HG03571 (cell line): ENCODE measurements around the gene IQSEC1.

ENCODE experiments used
- ATAC-seq: cut with Tn5 transposase; IDR thresholded peaks from one replicate; pipeline ENCODE4 v1.9.1; 2021; ENCODE audit not compliant: unreplicated experiment

IQSEC1 gene

DNA sequence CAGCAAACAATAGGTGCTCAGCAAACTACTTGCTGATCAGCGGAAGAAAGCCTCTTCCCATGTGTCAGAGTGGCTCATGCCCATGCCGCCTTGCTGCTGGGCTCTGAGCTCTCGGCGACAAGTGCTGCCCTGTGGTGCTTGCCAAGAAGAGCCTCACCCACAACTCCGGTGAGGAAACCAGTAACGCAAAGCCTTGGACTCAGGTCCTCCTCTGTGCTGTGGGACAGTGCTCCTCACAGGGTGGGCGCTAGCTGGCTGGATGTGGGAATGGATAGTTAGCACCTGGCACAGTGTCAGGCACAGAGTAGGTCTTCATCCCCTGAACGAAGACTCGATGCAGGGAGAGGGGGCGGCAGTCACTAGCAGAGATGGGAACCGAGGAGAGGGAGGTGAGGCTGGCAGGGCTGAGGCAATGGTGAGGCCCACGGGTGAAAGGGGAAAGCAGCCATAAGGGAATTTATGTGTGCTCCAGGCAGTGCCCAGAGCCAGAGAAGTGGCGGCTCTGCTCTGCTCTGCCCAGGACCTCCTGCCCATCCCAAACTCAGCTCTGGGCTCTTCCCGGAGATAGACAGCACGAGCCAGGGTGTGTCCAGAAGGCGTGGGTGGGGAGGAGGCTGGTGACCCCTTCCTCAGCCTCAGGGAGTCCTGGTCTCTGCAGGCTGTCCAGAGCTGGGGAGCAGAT lies 55.7 kb downstream of the IQSEC1 start:
- no peak for ATAC-seq

DNA sequence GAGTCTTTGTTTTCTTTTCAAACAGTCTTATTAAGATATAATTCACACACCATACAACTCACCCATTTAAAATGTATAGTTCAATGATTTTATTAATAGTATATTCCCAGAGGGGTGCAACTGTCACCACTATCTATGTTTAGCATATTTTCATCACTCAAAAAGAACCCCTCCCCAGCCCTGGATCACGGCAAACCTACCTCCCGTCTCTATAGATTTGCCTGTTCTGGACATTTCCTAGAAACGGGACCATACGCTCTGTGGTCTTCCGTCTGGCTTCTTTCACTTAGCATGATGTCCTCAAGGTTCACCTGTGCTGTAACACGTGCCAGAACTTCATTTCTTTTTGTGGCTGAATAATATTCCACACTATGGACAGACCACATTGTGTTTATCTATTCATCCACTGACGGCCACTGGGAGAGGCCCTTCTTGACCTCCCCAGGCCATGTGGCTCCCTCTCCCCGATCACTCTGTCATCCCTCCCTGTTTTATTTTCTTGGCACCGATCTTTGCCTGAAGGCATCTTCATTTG lies 56.4 kb downstream of the IQSEC1 start:
- no peak for ATAC-seq

DNA sequence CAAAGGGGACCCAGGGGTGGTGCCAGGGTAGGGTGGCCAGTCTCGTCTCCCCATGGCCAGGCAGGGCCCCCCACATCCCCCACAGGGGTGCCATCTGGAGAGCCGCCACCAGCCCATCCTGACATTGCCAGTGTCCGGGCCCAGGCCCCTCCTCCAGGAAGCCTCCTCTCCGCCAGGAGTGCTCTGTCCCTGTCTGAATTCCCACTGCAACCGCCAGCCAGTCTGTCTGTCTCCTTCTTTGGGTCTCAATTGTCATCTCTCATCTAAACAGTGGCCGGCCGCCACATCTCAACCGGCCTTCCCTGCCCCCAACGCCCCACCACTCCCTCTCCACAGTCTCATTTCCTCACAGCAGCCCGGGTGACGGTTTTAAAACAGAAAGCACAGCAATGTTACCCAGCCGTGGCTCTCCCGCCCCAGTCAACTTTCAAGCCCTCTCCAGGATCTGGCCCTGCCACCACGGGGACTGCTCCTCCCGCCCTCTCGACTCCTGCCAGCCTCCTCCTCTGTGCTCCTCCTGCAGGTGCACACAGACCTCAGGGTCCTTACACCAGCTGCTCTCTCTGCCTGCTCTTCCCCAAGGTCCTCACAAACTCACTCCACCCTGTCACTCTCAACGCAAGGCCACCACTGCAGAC lies 57.0 kb downstream of the IQSEC1 start:
- ATAC-seq, result peak; percentile 31

DNA sequence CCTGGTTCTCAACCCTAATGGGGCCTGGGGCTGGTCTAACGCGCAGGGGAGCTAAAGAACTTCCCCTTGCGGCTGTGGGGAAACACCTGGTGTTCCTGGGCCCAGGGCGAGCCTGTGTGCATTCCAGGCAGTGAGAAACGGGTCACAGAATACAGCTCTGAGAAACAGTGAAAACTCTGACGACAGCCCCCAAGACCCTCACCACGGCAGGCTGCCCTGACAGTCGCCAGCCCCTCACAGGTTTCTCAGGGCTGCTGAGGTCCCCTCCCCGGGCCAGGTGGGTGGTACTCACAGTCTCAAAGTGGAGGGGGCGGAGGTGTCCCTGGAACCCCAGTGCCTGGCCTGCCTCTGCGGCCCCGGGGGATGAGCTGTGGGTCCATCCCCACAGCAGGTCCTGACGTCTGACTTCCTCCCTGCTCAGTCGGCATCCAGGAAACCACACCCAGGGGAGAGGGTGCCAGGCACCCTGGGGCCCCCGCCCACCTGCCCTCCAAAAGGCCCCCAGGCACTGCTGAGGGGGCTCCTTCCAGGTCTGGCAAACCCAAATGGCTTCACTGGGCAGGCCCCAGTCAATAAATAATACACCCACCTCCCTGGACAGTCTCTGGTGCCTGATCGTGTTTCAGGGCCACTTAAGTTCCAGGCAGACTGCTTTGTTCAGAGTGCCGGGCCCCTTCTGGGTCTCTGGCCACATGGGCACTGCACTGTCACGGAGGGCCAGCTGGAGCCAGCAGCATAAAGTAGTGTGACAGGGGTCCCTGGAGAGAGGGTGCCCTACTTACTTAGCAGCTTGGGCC lies 57.7 kb downstream of the IQSEC1 start:
- no peak for ATAC-seq

DNA sequence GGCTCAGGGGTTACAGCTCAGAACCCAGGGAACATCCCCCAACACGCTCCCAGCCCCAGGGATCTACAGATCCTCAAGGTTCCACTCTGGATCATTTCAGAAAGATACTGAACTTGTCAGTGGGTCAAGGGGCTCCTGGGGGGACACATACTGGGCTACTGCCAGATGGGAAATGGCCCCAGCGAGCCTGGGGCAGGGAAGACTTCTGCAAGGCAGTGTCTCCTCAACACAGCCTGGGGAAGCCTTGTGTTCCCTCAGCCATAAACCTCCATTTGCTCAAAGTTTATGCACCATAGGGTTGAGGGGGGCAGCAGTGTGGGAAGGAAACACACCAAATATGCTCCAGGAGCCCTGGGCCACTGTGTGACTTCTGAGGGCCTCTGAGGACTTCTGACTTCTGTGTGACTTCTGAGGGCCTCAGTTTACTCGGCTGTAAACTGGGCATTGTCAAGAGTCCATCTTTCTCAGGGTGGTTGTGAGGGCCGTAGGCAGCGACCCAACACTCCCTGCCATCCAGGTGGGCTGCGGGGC lies 58.4 kb downstream of the IQSEC1 start:
- ATAC-seq, result no peak

DNA sequence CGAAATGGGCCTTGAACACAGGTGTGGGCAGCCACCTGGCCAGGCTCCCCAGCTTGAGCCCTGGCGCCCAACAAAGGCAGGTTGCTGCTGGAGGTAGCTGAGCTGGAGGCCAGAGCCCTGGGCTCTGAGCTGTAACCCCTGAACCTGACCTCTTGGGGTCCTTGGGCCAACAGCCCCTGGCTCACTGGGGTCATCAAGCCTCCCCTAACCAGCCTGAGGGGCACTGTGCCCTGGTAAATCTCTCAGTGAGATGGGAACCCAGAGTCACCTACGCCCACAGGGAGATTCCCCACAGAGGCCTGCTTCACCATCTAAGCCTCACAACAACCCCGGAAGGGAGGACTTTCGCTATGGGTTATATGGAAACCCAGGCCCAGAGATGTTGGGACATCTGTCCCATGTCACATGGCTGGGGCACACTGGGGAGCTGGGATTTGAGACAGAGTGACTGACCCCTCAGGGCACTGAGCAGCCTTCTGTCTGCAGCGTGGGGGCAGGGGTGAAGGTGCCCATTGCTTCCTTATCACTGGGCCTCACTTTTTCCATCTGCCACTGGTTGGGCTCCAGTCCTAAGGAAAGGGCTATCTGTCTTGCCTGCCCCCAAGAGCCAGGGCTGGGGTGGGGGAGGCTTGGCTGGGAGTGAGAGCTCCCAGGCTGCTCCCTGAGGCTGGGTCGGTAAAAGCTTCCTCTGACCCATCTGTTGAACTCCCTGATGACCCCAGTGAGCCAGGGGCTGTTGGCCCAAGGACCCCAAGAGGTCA lies 59.1 kb downstream of the IQSEC1 start:
- ATAC-seq, result no peak

DNA sequence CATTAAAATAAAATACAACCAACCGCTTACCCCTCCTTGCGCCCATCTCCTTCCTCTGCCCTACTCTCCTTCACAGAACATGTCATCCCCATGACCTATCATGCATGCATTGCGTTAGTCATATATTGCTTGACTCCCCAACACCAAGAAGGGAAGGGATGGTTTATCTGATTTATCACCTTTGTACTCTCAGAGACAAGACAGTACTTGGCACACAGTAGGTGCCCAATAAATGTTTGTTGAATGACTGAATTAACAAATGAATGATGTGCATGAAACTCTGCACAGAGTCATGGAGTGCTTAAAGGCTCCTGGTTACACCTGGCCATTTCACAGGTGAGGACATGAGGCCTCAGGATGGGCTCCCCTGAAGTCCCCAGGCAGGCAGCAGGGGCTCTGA lies 59.7 kb downstream of the IQSEC1 start:
- no peak for ATAC-seq

DNA sequence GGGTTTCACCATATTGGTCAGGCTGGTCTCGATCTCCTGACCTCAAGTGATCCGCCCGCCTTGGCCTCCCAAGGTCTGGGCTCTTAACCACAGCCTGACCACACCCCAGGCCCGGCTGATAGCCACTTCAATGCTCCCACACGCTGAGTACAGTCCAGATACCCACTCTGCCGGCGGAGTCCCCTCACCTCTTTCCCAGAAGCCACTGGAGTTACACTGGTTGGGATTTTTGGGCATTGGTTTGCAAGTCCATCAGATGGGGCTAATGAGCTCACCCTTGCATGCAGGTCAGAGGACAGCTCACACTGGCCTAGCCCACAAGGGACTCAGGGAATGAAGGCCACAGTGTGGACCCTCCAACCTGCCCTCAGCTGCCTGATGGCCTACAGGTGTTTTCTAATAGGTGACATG lies 60.1 kb downstream of the IQSEC1 start:
- ATAC-seq, result no peak

DNA sequence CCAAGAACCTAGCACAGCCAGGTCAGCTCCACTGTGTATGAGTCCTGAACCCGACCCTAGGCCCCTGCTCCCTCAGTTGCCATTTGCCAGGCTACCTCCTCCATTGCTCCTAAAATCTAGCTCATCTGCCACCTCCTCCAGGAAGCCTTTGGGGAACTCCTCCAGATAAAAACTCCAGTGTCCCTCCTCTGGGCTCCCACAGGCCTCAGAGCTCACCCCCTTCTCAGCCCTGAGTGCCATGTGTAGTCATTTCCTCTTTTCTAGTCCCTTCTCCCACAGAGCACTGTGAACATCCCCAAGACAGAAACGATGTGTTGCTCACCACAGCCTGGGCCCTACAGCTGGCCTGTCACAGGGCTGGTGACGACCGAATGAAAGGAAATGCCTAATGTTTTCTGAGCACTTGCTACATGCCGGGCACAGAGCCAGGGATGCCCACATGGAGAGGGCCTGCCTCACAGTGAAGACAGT lies 61.0 kb downstream of the IQSEC1 start:
- ATAC-seq, result peak; percentile 36

DNA sequence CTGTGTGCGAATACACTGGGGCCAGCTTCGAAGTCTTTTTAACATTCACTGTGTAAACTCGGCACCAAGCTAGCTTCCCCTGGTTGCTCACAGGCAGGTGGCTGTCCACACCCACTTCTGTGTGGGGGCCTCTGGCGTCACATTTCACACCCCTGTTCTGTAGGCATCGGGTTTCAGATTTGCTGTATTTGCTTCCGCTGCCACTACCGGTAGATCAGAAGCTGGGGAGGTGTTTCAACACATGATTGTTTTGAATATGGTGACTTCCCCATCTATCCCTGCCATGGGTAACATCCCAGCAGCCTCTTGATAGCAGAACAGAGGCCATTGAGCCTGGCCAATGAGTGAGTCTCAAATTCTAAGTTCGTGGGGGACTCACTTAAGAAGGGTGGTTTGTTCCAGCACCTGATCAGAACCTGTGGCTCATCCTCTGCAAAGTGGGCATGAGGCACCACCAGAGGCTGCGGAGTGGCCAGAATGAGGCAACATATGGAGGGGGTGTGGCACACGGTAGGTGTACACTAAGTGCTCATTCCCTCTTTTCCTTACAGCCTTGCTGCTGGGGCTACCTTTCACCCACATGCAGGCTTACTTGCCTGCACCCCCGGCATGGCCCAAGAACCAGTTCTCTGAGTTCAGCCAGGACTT lies 61.5 kb downstream of the IQSEC1 start:
- peak; percentile 32 for ATAC-seq

DNA sequence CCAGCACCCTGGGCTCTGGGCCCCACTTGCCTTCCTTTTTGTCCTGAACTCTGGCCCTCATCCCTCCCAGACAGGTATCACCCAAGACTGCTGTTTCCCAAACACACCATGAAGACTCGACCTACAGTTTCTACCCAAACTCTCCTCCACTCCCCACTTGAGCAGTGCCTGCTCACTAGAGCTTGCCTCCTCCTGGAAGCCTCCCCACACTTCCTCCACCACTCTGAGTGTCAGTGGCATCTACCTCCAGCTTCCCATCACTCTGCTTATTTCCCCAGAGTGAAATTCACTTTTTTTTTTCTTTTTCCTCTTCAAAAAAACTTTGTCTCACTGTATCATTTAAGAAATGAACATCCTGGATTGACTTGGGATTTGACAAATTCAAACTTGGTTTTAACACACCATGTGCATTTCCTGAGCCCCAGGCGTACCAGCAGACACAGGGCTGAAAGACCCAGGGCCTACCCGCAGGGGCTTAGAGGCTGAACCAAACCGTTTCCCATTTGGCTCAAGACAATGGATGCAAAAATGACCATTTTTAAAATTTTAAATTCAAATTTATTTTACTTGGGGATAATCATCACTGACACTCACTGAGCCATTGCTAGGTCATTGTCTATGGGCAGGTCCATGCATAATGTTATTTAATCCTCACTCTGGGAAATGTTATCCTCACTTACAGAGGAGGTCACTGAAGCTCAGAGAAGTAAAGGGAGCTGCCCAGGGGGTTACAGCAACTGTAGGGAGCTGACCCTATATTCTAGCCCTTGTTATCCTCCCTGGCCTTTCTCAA lies 62.3 kb downstream of the IQSEC1 start:
- no peak for ATAC-seq

DNA sequence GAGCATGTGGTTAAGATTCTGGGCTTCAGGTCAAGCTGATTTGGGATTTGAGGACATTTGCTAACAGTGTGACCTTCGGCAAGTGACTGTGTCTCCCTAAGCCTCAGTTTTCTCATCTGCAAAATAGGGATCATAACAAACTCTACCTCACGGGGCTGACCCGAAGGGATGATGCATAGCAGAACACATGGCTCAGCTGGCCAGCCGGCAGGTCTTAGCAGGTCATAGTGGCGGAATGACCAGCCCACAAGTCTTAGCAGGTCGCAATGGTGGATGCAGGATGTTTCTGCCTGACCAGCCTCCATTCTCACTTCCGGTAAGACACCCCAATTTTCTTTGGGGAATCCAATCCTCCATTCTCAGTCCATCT lies 63.3 kb downstream of the IQSEC1 start:
- ATAC-seq, result no peak

DNA sequence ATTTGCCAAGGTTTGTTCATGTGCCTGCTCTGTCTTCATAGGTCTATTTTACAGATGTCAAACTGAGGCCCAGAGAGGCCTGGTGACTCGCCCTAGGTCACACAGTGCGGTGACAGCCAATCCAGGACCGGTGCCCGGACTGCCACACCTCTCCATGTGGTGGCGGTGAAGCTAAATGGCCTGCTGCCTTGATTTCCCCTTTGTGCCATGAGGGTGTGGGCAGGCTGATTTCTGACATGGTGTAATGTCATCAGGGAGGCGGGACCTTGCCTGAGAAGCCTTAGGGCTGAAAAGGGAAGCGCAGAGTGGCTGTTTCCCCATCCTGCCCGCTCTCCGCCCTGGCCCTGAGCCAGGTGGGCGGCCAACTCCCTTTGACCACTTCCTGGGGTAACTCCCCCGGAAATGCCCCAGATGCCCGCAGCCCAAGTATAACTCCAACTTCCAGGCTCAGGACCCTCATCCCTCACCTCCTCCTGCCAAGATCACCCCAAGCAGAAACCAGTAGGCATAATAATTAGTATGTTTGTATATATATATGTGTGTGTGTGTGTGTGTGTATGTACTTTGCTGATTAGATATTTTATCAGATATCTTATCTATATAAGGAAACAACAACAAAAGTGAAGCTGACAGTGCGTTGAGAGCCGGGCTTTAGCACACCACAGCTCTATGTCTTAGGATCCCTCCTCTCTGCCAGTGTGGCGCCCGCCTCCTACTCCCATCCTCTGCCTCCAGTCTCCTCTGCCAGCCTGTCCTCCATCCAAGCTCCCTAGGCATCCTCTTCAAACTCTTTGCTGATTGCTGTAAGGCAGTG lies 63.9 kb downstream of the IQSEC1 start:
- no peak for ATAC-seq

DNA sequence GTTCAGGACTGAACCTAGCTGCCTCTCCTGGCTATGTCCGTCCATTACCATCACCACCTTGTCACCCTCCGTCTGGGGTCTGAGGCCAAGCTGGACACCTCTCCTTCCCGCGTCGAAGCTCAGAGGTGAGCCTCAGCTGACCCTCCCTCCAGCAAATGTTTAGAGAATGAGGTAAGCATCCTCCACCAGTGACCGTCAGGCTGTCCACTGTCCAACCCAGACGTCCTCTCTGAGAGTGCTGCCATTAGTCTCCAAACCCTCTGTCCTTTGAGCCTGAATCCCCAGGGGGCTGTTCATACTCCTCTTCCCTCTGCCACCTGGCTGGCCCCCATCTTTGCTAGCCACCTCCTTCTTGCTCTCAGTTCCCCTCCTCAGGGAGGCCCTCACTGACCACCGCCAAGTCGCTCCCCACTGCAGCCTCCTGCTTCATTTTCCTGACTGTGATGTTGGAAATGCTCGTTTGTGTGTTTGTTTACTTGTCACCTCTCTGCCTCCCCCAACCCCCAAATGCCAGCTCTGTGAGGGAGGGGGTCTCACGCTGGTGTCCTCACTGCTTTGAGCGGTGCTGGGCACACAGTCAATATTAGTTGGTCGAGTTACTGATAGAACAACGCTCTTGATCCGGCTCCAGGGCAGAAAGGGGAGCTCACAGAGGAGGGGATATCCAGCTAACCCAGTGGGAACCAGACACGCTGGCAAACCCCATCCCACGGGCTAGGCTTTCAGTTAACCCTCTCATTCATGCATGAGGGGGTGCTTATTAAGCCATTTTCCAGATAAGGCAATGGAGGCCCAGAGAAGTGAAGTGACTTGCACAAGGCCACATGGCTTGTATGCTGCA lies 64.9 kb downstream of the IQSEC1 start:
- ATAC-seq, result no peak

DNA sequence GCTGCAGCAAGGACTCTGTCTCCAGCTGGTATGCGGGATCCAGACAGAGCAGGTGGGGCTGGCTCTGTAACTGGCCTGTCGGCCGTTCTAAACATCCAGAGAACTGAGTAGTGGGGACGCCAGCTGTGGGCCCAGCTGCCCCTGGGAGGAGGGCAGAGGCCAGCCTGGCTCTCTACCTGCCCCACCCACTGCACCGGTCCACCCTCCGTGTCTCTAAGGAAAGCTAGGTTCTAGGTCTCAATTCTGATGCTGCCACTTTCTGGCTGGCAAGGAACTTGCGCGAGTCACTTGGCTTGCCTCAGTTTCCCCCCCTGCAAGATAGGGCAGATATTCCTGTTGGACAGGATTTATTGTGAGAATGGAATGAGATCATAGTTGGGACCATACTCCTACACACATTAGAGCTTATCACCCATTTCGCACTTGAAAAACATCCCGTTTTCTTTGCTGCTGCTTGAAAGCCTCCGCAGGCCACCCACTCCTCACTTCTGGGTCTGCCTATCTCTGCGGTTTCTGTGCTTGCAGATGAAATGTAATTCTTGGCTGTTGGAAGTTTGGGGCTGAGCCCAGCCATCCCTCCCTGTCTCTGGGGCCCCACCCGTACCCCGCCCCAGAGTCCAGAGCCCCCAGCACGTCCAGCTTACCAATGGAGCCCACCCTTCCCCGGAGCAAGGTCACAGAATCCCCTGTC lies 65.8 kb downstream of the IQSEC1 start:
- ATAC-seq, result no peak

DNA sequence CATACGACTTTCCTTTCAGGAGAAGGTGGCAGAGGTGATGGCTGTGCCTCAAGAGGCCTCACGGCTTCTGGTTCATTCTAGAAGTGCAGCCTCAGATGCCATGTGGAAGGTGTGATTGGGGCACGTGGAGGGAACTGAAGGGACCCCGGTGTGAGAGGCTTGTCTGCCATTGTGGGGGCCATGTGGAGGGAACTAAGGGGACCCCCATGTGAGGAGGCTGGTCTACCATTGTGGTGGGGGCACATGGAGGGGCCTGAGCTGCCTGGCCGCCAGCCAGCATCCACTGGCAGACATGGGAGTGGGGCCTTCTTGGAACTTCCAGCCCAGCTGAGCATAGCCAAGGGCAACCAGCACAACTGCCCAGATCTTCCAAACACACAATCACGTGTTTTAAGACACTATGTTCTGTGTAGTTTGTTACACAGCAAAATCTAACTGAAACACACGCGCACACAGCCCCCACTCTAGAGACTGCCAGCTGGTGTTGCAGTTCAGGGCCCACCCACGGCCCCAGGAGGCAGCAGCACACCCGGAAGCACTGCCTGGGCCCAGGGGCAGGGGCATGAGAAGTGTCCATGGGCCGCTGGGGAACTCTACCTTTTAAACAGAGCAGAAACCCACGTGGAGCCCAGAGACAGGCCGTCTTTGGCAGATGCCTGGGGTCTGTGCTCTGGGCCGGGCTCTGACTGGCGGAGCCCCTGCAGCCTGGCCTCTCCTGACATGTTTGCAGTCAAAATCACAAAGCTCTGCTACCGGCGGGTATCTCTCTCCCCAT lies 66.8 kb downstream of the IQSEC1 start:
- no peak for ATAC-seq
